ENCODE data around the gene HIPK2.

Gene HIPK2

DNA sequence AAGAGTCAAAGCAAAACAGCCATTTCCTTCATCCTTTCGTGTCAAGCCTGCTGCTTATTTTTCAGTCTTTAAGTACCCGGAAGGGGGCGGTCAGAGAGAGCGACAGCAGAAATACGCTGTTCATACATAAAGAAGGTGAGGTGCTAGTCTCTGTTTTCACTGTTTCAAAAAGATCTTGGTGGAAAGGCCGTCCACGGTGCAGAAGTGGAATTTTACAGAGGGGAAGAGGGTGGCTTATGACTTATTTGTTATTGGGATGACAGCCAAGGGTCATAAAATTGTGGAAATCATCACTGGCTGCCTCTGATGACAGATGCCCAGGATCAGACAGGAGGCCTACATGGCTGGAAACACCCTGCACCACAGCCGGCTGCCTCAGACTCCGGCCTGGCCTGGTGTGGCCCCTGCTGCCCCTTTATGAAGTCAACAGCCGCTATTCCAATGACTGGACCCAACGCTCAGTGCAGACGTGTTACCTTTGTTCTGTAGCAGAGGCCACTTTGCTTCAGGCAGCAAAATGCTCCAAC, 57.0 kb downstream of the HIPK2 start:
- TF ChIP-seq CTCF (conservative IDR thresholded peaks at IDR 0.05) (no peak; the same call in 1 of the 2 replicates), ZFX (IDR thresholded peaks at IDR 0.05) (peak; percentile 45; the same call in 1 of the 2 replicates)
- H3K27ac ChIP-seq = peak overlapping the region; percentile 72

DNA sequence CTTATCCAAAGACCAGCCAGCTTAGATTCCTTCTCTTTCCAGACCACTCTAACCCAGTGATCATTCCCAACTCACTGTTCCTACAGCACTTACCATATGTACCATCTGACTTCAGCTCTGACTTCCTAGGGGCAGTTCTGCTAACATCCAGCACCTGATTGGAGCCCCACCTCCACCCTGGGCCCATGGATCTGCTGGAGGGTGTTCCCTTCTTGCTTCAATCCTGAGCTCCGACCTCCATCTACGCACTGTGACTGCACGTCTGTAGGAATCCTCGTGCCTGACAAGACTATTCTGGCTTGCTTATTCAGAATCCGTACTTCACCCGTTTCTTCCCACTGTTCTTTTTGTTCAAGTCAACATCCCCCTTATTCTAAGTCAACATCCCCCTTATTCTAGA, 57.6 kb downstream of the HIPK2 start:
- peak overlapping the region; percentile 72 for H3K27ac ChIP-seq
- TF ChIP-seq ZFX (IDR thresholded peaks at IDR 0.05) = no peak
- TF ChIP-seq CTCF (conservative IDR thresholded peaks at IDR 0.05) = no peak

DNA sequence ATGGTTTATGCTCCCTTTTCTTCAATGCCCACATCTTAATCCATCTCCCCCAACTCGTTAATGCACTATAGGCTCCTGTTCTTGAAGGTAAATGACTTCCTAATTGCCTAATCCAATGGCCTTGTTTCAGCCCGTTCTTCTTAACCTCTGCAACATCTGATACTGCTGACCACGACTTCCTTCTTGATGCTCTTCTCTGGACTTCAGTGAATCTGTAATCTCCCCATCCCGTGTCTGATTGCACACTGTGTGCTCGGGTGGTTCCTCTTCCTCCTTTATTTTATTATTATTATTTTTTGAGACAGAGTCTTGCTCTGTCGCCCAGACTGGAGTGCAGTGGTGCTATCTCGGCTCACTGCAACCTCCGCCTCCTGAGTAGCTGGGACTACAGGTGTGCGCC, 58.9 kb downstream of the HIPK2 start:
- no peak for TF ChIP-seq CTCF (conservative IDR thresholded peaks at IDR 0.05)
- H3K27ac ChIP-seq = no peak overlapping the region

DNA sequence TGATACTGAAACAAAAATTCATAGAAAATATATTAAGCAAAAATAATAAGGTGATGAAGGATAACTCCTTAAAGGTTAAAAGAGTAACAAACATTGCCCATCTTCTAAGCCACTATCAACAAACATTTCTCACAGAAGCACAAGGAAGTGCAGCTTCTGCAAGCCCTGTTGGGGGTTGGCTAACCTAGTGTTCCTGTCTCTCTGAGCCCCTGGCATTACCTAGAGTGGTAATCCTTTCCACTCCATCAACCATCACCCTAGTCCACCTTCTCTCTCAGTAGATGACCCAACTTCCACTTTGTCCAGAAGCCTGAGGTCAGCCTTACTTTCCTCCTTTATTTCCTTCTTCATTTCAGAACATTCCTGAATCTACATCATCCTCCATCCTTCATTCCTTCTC, 59.7 kb downstream of the HIPK2 start:
- H3K27ac ChIP-seq = no peak overlapping the region
- TF ChIP-seq ZFX (IDR thresholded peaks at IDR 0.05) = no peak
- TF ChIP-seq CTCF (conservative IDR thresholded peaks at IDR 0.05) = no peak

DNA sequence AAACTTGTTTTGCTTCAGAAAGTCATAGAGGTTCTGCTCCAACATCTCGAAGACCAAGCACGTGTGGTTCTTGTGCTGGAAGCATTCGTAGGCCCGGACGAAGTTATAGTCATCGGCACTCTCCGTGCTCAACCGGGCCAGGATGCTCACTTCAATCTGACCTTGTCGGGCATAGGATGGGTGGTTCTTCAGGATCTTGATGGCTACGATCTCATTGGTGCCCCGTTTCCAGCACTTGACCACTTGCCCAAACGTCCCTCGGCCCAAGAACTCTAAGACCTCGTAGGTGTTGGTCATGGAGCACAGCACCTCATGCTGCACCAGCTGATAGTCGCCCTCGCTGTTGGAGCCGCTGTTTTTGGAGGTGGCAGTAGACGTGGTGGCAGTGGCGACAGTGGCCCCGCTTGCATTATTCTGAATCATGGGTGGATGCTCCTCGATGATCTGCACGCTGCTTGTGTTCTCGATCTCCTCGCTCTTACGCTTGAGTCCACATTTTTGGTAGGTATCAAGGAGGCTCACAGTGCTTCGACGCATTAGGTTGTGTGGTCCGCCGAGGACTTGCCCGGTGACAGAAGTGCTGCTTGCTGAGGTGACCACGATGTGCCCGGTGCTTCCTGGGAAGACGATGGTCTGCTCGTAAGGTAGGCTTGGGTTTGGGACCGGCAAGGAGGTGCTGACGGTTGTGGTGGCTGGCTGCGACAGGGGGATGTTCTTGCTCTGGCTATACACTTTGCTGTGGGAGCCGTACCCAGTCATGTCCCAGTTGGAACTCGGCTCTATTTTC, 61.4 kb downstream of the HIPK2 start:
- TF ChIP-seq ZFX (IDR thresholded peaks at IDR 0.05) = no peak
- TF ChIP-seq CTCF (conservative IDR thresholded peaks at IDR 0.05) = no peak
- H3K27ac ChIP-seq = no peak overlapping the region

DNA sequence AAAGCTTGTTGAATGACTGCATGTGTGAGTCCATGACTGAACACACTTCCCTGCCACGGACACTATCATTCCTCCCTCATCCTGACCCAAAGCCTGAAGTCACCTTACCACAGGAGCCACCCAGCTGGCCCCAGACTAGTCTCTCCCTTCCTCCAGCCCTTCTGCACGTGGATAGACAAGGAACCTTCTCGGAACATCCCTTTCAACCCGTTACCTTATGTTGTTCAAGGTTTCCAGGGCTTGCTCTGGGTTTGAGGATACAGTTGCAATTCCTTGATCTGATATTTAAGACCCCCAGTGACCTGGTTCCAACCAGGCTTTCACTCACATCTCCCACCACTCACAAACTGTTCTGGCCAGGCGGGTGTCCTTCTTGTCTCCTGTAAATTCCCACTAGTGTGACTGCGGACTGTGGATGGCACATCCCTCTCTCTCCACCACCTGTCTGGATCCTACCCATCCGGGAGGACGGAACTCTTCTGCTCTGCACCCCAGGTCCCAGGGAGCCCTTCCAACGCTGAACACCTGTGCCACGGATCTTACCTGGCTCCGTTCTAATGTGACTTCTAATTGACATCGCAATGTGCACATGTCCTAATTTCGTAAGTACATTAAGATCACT, 62.5 kb downstream of the HIPK2 start:
- no peak overlapping the region for H3K27ac ChIP-seq
- TF ChIP-seq CTCF (conservative IDR thresholded peaks at IDR 0.05) = no peak
- no peak for TF ChIP-seq ZFX (IDR thresholded peaks at IDR 0.05)

DNA sequence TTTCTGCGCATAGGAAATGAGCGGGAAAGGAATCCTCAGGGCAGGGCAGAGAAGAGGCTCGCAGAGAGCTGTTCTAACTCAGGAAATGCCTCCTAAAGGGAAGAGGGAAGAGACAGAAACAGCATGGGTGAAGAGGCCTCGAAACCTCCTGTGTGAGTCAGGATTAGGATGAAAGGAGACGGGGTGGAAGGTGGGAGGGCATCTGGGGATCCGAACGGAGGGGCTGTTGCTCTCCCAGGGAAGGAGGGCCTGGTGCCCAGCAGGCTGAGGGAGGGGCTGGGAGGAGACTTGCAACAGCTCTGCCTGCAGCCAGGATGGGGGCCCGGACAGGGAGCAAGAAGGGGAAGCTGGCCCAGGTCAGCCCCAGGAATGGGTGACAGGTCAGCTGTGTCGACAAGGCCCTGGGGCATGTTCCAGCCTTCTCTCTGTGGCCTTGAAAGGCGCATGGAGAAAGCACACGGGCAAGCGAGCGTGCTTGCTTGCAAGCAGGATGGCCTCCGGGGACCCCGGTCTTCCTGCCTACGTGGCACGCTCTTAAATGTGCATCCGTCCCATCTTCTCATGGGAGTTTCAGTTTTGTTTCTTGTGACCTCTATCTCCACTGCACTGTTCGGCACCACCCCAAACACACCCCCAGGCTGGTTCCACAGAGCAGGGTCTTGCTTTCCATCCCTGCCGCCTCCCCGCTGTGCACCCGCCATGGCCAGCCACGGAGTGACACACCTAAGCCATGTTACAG, 63.5 kb downstream of the HIPK2 start:
- no peak for TF ChIP-seq ZFX (IDR thresholded peaks at IDR 0.05)
- no peak for TF ChIP-seq CTCF (conservative IDR thresholded peaks at IDR 0.05)
- no peak overlapping the region for H3K27ac ChIP-seq
